ENCODE results near the gene GSDMA. TPM values are rescaled to one million over a fixed set of nuclear protein-coding genes. Genes with fewer than 3 reads are reported as not detected.

GSDMA gene
- polyA plus RNA-seq, 1 experiment, result not detected

- POLR2A ChIA-PET, result no interaction called here
Measured at GRCh38 chr17:39920218-39921210, 42.3 kb upstream of the GSDMA start.

GRCh38 chr17:39921323-39921722, 41.5 kb upstream of the GSDMA start:
- ChIA-PET POLR2A (no interaction called here), CTCF (no interaction called here)
- Histone ChIP-seq H3K27ac (ENCODE audit: low read depth, low read length) (no peak overlapping the region), H3K4me3 (ENCODE audit: low read depth, low read length) (no peak overlapping the region), H3K27me3 (ENCODE audit: control insufficient read depth, insufficient read depth, low read length) (no peaks in the 10 kb centered on the region), H3K9me3 (ENCODE audit: control insufficient read depth, insufficient read depth, low read length) (no peaks in the 10 kb centered on the region)
- TF ChIP-seq, protein P1, sequence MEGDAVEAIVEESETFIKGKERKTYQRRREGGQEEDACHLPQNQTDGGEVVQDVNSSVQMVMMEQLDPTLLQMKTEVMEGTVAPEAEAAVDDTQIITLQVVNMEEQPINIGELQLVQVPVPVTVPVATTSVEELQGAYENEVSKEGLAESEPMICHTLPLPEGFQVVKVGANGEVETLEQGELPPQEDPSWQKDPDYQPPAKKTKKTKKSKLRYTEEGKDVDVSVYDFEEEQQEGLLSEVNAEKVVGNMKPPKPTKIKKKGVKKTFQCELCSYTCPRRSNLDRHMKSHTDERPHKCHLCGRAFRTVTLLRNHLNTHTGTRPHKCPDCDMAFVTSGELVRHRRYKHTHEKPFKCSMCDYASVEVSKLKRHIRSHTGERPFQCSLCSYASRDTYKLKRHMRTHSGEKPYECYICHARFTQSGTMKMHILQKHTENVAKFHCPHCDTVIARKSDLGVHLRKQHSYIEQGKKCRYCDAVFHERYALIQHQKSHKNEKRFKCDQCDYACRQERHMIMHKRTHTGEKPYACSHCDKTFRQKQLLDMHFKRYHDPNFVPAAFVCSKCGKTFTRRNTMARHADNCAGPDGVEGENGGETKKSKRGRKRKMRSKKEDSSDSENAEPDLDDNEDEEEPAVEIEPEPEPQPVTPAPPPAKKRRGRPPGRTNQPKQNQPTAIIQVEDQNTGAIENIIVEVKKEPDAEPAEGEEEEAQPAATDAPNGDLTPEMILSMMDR (IDR thresholded peaks at IDR 0.05; ENCODE audit: low read depth, low read length), result no peak
- DNase-seq (ENCODE audit: low read depth, low spot score), result no peak

More at GRCh38 chr17:39920218-39921210, 42.3 kb upstream of the GSDMA start:
- H3K27ac ChIP-seq (ENCODE audit: low read depth, low read length), result no peak overlapping the region
- DNase-seq (ENCODE audit: low read depth, low spot score), result no peak
- no peaks in the 10 kb centered on the region for H3K9me3 ChIP-seq (ENCODE audit: control insufficient read depth, insufficient read depth, low read length)
- H3K27me3 ChIP-seq (ENCODE audit: control insufficient read depth, insufficient read depth, low read length), result no peaks in the 10 kb centered on the region
- CTCF ChIA-PET, result no interaction called here
- no peak overlapping the region for H3K4me3 ChIP-seq (ENCODE audit: low read depth, low read length)
- TF ChIP-seq, protein P1 (IDR thresholded peaks at IDR 0.05; ENCODE audit: low read depth, low read length), result no peak

GRCh38 chr17:39922006-39922405, 40.8 kb upstream of the GSDMA start:
- Histone ChIP-seq H3K9me3 (ENCODE audit: control insufficient read depth, insufficient read depth, low read length) (no peaks in the 10 kb centered on the region), H3K27me3 (ENCODE audit: control insufficient read depth, insufficient read depth, low read length) (no peaks in the 10 kb centered on the region), H3K27ac (ENCODE audit: low read depth, low read length) (no peak overlapping the region), H3K4me3 (ENCODE audit: low read depth, low read length) (no peak overlapping the region)
- DNase-seq (ENCODE audit: low read depth, low spot score), result no peak
- ChIA-PET POLR2A (no interaction called here), CTCF (interaction anchor here (0.8 kb wide), 1 partner anchor 58 kb away, joined by 4 read pairs; no protein-coding TSS in a partner anchor)
- TF ChIP-seq, protein P1 (IDR thresholded peaks at IDR 0.05; ENCODE audit: low read depth, low read length), result no peak

GRCh38 chr17:39923230-39923629, 39.6 kb upstream of the GSDMA start:
- ChIA-PET POLR2A (no interaction called here), CTCF (no interaction called here)
- DNase-seq (ENCODE audit: low read depth, low spot score), result no peak
- Histone ChIP-seq H3K27ac (ENCODE audit: low read depth, low read length) (no peak overlapping the region), H3K4me3 (ENCODE audit: low read depth, low read length) (no peak overlapping the region), H3K27me3 (ENCODE audit: control insufficient read depth, insufficient read depth, low read length) (no peaks in the 10 kb centered on the region), H3K9me3 (ENCODE audit: control insufficient read depth, insufficient read depth, low read length) (no peaks in the 10 kb centered on the region)
- TF ChIP-seq, protein P1 (IDR thresholded peaks at IDR 0.05; ENCODE audit: low read depth, low read length), result no peak
